CD8-positive, alpha-beta memory T cell (primary cell): Measurements from ENCODE around the gene NACC2. TPM values are rescaled to one million over a fixed set of nuclear protein-coding genes. Genes with fewer than 3 reads are reported as not detected.

Source experiments
- CTCF ChIA-PET: fragments of 350-600 bp; sonication (Branson Sonifier 250); formaldehyde crosslinking; loops from one replicate; lab custom pipeline; 2021; ENCODE audit warnings: antibody characterized with exemption; lab: Charles Lee
- POLR2A ChIA-PET: fragments of 350-600 bp; sonication (Branson Sonifier 250); formaldehyde crosslinking; loops from one replicate; lab custom pipeline; 2021; ENCODE audit warnings: antibody characterized with exemption; lab: Charles Lee
- DNase-seq, 5 donors: peaks; one replicate each; pipeline versions ENCODE4 v3.0.0 to v3.0.0-alpha.2; 2020 to 2022; ENCODE audit warnings: mixed read lengths in 1 of 5
- H3K27ac ChIP-seq: one replicate; pipeline ENCODE4 v1.7.0; 2013; ENCODE audit warnings: low read depth, mild to moderate bottlenecking, low read length, moderate library complexity
- H3K27me3 ChIP-seq: 2 replicates; pipeline ENCODE4 v1.7.0; 2013; ENCODE audit warnings: low read length, mild to moderate bottlenecking; ENCODE audit not compliant: insufficient read depth, poor library complexity, severe bottlenecking
- H3K36me3 ChIP-seq: 2 replicates; pipeline ENCODE4 v1.7.0; 2013; ENCODE audit warnings: mild to moderate bottlenecking, low read length, moderate library complexity; ENCODE audit not compliant: insufficient read depth
- H3K4me1 ChIP-seq: 2 replicates; pipeline ENCODE4 v1.7.0; 2013; ENCODE audit warnings: mild to moderate bottlenecking, low read length, moderate library complexity; ENCODE audit not compliant: insufficient read depth
- H3K4me3 ChIP-seq: 2 replicates; pipeline ENCODE4 v1.7.0; 2013; ENCODE audit warnings: mild to moderate bottlenecking, low read length
- H3K9me3 ChIP-seq: 2 replicates; pipeline ENCODE4 v1.7.0; 2013; ENCODE audit warnings: mild to moderate bottlenecking, low read length
- H3K27ac Mint-ChIP-seq, 8 donors: one replicate each; pipeline ENCODE4 v1.8.0; 2020 to 2021; ENCODE audit warnings: mixed read lengths in 8 of 8, mild to moderate bottlenecking in 6 of 8, inconsistent platforms in 3 of 8, moderate library complexity in 3 of 8
- H3K27me3 Mint-ChIP-seq, 2 donors: one replicate each; pipeline ENCODE4 v1.8.0; 2020 to 2021; ENCODE audit warnings: mixed read lengths in 2 of 2, mild to moderate bottlenecking in 1 of 2, moderate library complexity in 1 of 2
- H3K36me3 Mint-ChIP-seq, 3 donors: one replicate each; pipeline ENCODE4 v1.8.0; 2020 to 2021; ENCODE audit warnings: mixed read lengths in 3 of 3, inconsistent platforms in 1 of 3, mild to moderate bottlenecking in 1 of 3
- H3K4me1 Mint-ChIP-seq, 3 donors: one replicate each; pipeline ENCODE4 v1.8.0; 2020 to 2021; ENCODE audit warnings: mixed read lengths in 3 of 3, inconsistent platforms in 1 of 3, mild to moderate bottlenecking in 1 of 3
- H3K4me3 Mint-ChIP-seq, 7 donors: one replicate each; pipeline ENCODE4 v1.8.0; 2020 to 2021; ENCODE audit warnings: mixed read lengths in 7 of 7, mild to moderate bottlenecking in 6 of 7, moderate library complexity in 4 of 7, inconsistent platforms in 2 of 7
- H3K9me3 Mint-ChIP-seq, 5 donors: one replicate each; pipeline ENCODE4 v1.8.0; 2020 to 2022; ENCODE audit warnings: mixed read lengths in 5 of 5, mild to moderate bottlenecking in 3 of 5, moderate library complexity in 2 of 5, inconsistent platforms in 1 of 5
- polyA plus RNA-seq: library from polyadenylated mRNA; unstranded; fragments of 300-500 nt; fragmentation: Illumina TruSeq; gene quantifications from one replicate; pipeline ENCODE4 v1.2.3, GENCODE V29; 2021
- total RNA-seq, 2 experiments: library from RNA; stranded (reverse); gene quantifications; one replicate each; pipeline ENCODE4 v1.2.3, GENCODE V29; 2021

Gene NACC2
- total and polyA plus RNA-seq, 3 experiments from 2014 or later = 2.9 to 9.1 (median 9.0) TPM

- Mint-ChIP-seq H3K27ac (peak overlapping the region in 1 of 8 donors; percentile 22), H3K9me3 (no peaks in the 10 kb centered on the region), H3K4me1 (peaks cover 5 to 13% (median 5%) of the 10 kb centered on the region in 3 donors), H3K4me3 (no peak overlapping the region), H3K36me3 (no peaks in the 10 kb centered on the region), H3K27me3 (peaks cover 2 to 4% of the 10 kb centered on the region in 2 donors)
- Histone ChIP-seq H3K9me3 (no peaks in the 10 kb centered on the region), H3K4me3 (no peak overlapping the region), H3K27ac (no peak overlapping the region), H3K4me1 (peaks cover 21% of the 10 kb centered on the region), H3K36me3 (no peaks in the 10 kb centered on the region), H3K27me3 (no peaks in the 10 kb centered on the region)
- no peak for DNase-seq
- CTCF ChIA-PET = interaction anchor here (2.1 kb wide), 1 partner anchor 9 kb away, joined by 10 read pairs; no protein-coding TSS in a partner anchor
- POLR2A ChIA-PET = no interaction called here
Observed at GRCh38 chr9:135976531-135976930, 118.6 kb downstream of the NACC2 start.

- ChIA-PET CTCF (interaction anchor here (2.1 kb wide), 1 partner anchor 9 kb away, joined by 10 read pairs; no protein-coding TSS in a partner anchor), POLR2A (no interaction called here)
- Histone ChIP-seq H3K36me3 (no peaks in the 10 kb centered on the region), H3K4me3 (no peak overlapping the region), H3K27ac (no peak overlapping the region), H3K4me1 (peaks cover 21% of the 10 kb centered on the region), H3K27me3 (no peaks in the 10 kb centered on the region), H3K9me3 (no peaks in the 10 kb centered on the region)
- H3K27me3 Mint-ChIP-seq = peaks cover 2 to 4% of the 10 kb centered on the region in 2 donors
- peak overlapping the region in 1 of 8 donors; percentile 87 for H3K27ac Mint-ChIP-seq
- peaks cover 5 to 13% (median 5%) of the 10 kb centered on the region in 3 donors for H3K4me1 Mint-ChIP-seq
- H3K4me3 Mint-ChIP-seq = no peak overlapping the region
- no peaks in the 10 kb centered on the region for H3K36me3 Mint-ChIP-seq
- DNase-seq = no peak
- no peaks in the 10 kb centered on the region for H3K9me3 Mint-ChIP-seq
Observed at GRCh38 chr9:135975834-135976233, 119.3 kb downstream of the NACC2 start.

- POLR2A ChIA-PET = no interaction called here
- Histone ChIP-seq H3K4me1 (peaks cover 8% of the 10 kb centered on the region), H3K27me3 (no peaks in the 10 kb centered on the region), H3K27ac (no peak overlapping the region), H3K4me3 (no peak overlapping the region), H3K9me3 (no peaks in the 10 kb centered on the region), H3K36me3 (no peaks in the 10 kb centered on the region)
- Mint-ChIP-seq H3K27me3 (peaks cover 2 to 7% of the 10 kb centered on the region in 2 donors), H3K4me1 (peaks cover 5 to 6% (median 5%) of the 10 kb centered on the region in 3 donors), H3K36me3 (no peaks in the 10 kb centered on the region), H3K27ac (no peak overlapping the region), H3K4me3 (no peak overlapping the region), H3K9me3 (no peaks in the 10 kb centered on the region)
- CTCF ChIA-PET = no interaction called here
- no peak for DNase-seq
Observed at GRCh38 chr9:135974220-135974573, 120.9 kb downstream of the NACC2 start.

- H3K4me3 Mint-ChIP-seq = no peak overlapping the region
- Histone ChIP-seq H3K27ac (no peak overlapping the region), H3K4me3 (no peak overlapping the region), H3K27me3 (no peaks in the 10 kb centered on the region), H3K36me3 (no peaks in the 10 kb centered on the region), H3K4me1 (peaks cover 1% of the 10 kb centered on the region), H3K9me3 (no peaks in the 10 kb centered on the region)
- CTCF ChIA-PET = no interaction called here
- no peaks in the 10 kb centered on the region for H3K9me3 Mint-ChIP-seq
- no peak for DNase-seq
- peaks cover 2 to 7% of the 10 kb centered on the region in 2 donors for H3K27me3 Mint-ChIP-seq
- no peak overlapping the region for H3K27ac Mint-ChIP-seq
- POLR2A ChIA-PET = no interaction called here
- H3K4me1 Mint-ChIP-seq = peaks cover 0 to under 1% (median 0%) of the 10 kb centered on the region in 3 donors
- H3K36me3 Mint-ChIP-seq = no peaks in the 10 kb centered on the region
Observed at GRCh38 chr9:135973277-135974219, 121.5 kb downstream of the NACC2 start.

GRCh38 chr9:135971892-135972291, 123.2 kb downstream of the NACC2 start:
- H3K9me3 ChIP-seq = no peaks in the 10 kb centered on the region
- no peak overlapping the region for H3K4me3 ChIP-seq
- POLR2A ChIA-PET = no interaction called here
- H3K36me3 Mint-ChIP-seq = no peaks in the 10 kb centered on the region
- peak in 4 of 5 donors; percentile 20 to 63 (median 44) for DNase-seq
- CTCF ChIA-PET = no interaction called here
- no peaks in the 10 kb centered on the region for H3K36me3 ChIP-seq
- H3K27ac ChIP-seq = no peak overlapping the region
- H3K27ac Mint-ChIP-seq = no peak overlapping the region
- no peak overlapping the region for H3K4me3 Mint-ChIP-seq
- peaks cover 9% of the 10 kb centered on the region for H3K4me1 ChIP-seq
- no peaks in the 10 kb centered on the region for H3K27me3 ChIP-seq
- H3K9me3 Mint-ChIP-seq = no peaks in the 10 kb centered on the region
- peaks cover 6 to 7% (median 7%) of the 10 kb centered on the region in 3 donors for H3K4me1 Mint-ChIP-seq
- H3K27me3 Mint-ChIP-seq = peaks cover 8 to 10% of the 10 kb centered on the region in 2 donors

GRCh38 chr9:135971111-135971766, 123.8 kb downstream of the NACC2 start:
- ChIA-PET POLR2A (no interaction called here), CTCF (interaction anchor here (6.1 kb wide), 1 partner anchor 150 kb away, joined by 86 read pairs; the partner anchor contains the start of gene TMEM250)
- Mint-ChIP-seq H3K27me3 (peaks cover 8 to 10% of the 10 kb centered on the region in 2 donors), H3K4me1 (peaks cover 6 to 7% (median 7%) of the 10 kb centered on the region in 3 donors), H3K36me3 (no peaks in the 10 kb centered on the region), H3K9me3 (no peaks in the 10 kb centered on the region), H3K27ac (peak overlapping the region in 1 of 8 donors; percentile 63), H3K4me3 (no peak overlapping the region)
- H3K9me3 ChIP-seq = no peaks in the 10 kb centered on the region
- H3K36me3 ChIP-seq = no peaks in the 10 kb centered on the region
- no peaks in the 10 kb centered on the region for H3K27me3 ChIP-seq
- no peak overlapping the region for H3K27ac ChIP-seq
- no peak for DNase-seq
- no peak overlapping the region for H3K4me3 ChIP-seq
- H3K4me1 ChIP-seq = peaks cover 9% of the 10 kb centered on the region

GRCh38 chr9:135970128-135970815, 124.8 kb downstream of the NACC2 start:
- Mint-ChIP-seq H3K36me3 (no peaks in the 10 kb centered on the region), H3K4me1 (peaks cover 6 to 7% (median 7%) of the 10 kb centered on the region in 3 donors), H3K27ac (no peak overlapping the region), H3K27me3 (peaks cover 6 to 7% of the 10 kb centered on the region in 2 donors), H3K4me3 (no peak overlapping the region), H3K9me3 (no peaks in the 10 kb centered on the region)
- Histone ChIP-seq H3K4me1 (peaks cover 9% of the 10 kb centered on the region), H3K9me3 (no peaks in the 10 kb centered on the region), H3K27ac (no peak overlapping the region), H3K36me3 (no peaks in the 10 kb centered on the region), H3K27me3 (no peaks in the 10 kb centered on the region), H3K4me3 (no peak overlapping the region)
- POLR2A ChIA-PET = no interaction called here
- DNase-seq = no peak
- CTCF ChIA-PET = interaction anchor here (1.3 to 6.1 kb wide), 2 partner anchors 139 to 151 kb away, joined by 4 to 86 read pairs; partner anchors contain the start of gene TMEM250
